ENCODE data around the gene SEPTIN7.

Gene SEPTIN7

GRCh38 chr7:35792472-35792871 is 8.4 kb upstream of the SEPTIN7 start:
- DNase-seq = no peak

- no peak for DNase-seq
These were observed 7.9 kb upstream of the SEPTIN7 start for GRCh38 chr7:35792873-35793489.

DNA sequence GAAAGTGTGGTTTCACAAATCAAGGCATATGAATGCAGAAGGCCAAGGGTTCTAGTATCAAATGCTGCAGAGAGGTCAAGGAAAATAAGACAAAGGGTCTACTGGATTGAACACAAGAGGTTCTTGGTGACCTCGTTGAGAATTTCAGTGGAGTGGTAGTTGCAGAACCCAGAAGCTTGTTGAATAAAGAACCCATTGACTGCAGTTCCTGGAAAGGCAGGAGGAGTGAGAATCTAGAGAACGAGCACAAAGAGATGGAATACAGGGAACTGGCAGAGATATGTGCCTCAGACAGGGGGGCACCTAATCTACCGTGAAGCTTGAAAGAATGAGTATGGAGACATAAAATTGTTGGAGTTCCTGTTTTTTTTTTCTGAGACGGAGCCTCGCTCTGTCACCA is 3.5 kb upstream of the SEPTIN7 start:
- DNase-seq = no peak

- peak; percentile 89 for DNase-seq
These were observed 775 bp upstream of the SEPTIN7 start for GRCh38 chr7:35799846-35800717.

DNA sequence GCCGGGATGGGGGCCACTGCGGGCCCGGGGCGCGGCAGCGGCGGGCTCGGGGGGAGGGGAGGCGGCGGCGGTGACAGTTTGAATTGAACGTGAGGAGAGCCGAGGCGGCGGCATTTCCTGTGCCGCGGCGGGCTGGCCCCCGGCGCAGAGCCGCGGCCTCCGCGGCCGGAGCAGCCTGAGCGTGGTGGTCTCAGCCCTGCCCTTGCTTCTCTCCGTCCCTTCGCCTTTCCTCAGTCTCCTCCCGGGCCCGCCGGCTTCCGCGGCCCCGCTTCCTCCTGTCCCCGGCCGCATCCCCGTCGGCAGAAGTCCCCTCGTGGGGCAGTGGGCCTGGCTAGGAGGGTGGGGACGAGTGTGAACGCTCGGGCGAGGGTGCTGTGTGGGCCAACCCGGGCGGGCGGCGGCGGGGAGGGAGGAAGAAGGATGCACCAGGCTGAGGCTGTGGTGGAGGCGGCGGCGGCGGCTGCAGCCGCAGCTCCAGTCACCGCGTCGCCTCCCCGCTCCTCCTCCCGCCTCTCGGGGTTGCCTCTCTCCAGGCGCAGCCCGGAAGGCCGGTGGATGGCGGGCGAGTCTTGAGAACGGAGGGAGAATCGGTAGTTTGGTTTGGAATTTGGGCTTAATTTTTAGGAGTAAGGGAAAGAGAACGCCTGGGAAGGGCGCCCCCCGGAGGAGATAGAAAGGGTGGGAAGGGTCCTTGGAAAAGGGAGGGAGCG is 690 bp downstream of the SEPTIN7 start:
- peak; percentile 81 for DNase-seq

DNA sequence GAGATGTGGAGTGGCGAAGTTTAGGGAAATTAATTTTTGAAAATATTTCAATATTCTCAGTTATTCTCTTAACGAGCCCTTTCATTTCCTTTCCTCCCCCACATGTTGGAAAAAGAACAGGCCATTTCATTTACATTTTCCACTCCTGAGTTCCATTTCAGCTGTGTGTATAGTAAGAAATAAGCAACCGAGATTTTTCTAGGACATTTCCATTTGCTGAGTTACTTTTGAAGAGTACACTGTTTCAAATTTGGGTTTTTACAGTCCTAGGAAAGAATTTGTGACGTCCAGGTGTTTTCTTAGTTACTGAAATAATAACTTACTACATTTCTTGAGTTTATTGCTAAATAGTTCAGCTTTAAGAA is 1.2 kb downstream of the SEPTIN7 start:
- DNase-seq = no peak

DNA sequence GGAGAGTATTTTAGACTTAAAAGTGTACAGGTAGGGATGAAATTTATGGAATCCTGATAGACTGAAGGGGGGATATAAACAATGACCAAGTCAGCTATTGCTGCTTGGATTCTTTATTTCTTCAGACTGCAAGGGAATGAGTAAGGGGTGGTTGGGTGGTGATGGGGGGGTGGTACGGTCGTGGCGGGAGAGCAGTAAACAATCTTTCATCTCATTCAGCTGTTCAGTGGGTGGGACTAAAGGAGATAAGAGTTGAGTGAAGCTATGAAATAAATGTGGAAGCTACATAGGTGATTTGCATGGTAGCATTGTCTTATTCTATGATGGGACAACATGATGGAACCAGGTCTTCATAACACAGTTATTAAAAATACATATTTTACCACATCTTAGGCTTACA is 1.8 kb downstream of the SEPTIN7 start:
- peak; percentile 18 for DNase-seq

DNA sequence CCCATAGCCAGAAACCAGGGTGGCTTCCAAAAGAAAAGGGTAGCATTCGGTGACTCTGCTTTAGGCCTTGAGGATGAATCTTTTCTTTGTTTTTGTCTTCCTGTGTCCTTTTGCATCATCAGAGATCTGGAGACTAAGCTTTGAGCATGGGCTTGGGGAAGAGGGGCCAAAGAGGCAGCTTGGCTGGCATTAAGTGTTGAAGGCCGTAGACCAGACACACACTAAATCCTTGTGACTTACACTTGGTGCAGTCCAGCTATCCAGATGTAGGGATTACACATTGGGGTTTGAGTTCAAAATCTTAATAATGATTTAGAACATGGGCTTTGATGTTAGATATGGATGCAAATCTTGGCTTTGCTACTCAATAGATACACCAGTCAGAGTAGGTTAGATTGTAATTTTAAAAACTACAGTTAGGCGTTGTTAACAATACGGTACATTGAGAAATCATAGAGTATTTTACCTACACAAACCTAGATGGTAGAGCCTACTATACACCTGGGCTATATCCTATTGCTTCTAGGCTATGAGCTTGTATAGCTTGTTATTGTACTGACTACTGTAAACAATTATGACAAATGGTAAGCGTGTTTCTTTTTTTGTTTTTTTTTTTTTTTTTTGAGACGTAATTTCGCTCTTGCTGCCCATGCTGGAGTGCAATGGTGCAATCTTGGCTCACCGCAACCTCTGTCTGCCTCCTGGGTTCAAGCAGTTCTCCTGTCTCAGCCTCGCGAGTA is 3.5 kb downstream of the SEPTIN7 start:
- no peak for DNase-seq

DNA sequence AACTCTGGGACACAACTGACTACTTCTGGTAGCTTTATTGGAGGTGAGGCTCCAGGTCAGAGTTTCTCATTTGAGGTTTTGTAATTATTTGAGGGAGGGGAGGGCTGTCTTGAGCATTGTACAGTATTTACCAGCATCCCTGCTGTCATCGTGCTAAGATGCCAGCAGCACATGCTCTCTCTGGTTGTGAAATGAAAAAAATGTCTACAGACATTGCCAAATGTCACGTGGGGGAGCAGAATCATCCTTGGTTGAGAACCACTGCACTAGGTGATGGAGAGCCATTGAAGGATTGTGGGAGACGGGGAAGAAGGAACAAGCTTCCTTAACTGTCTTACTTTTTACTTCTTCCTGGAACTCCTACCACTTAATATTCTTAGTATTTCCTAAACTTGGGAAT is 5.0 kb downstream of the SEPTIN7 start:
- no peak for DNase-seq

DNA sequence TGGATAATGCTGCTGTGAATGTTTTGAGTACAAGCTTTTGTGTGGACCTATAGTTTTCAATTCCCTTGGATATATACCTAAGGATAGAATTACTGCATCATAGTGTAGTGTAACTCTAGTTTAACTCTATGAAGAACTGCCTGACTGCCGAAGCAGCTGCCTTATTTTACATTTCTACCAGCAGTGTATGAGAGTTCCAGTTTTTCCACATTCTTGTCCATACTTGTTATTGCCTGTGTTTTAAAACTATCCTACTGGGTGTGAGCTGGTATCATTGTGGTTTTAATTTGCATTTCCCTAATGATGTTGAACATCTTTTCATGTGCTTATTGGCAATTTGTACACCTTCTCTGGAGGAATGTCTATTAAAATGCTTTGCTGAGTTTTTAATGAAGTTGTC is 15.7 kb downstream of the SEPTIN7 start:
- no peak for DNase-seq

GRCh38 chr7:35817181-35817580 is 16.3 kb downstream of the SEPTIN7 start:
- no peak for DNase-seq

DNA sequence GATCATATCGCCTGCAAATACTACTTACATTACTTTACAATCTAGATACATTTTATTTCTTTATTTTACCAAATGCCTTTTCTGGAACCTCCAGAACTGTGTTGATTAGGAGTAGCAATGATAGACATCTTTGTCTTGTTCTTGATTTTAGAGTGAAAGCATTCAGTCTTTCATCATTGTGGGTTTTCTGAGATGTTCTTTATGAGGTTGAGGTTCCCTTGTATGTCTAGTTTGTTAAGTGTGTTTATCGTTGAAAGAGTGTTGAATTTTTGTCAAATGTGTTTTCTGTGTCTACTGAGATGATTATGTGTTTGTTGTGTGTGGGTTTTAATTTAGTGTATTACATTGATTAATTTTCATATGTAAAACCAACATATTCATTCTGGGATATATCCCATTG is 17.1 kb downstream of the SEPTIN7 start:
- DNase-seq = no peak

GRCh38 chr7:35818513-35818912 is 17.7 kb downstream of the SEPTIN7 start:
- no peak for DNase-seq

DNA sequence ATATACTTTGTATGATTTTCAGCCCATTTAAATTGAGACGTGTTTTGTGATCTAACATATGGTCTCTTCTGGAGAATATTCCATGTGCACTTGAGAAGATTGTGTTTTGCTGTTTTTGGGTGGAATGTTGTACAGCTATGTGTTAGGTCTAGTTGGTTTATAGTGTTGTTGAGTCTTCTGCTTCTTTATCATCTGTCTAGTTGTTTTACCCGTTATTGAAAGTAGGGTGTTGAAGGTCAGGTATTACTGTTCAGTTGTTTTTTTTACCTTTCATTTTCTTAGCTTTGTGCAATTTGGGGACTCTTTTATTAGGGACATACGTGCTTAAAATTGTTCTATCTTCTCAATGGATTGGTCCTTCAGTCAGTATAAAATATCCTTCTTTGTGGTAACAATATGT is 18.5 kb downstream of the SEPTIN7 start:
- no peak for DNase-seq

DNA sequence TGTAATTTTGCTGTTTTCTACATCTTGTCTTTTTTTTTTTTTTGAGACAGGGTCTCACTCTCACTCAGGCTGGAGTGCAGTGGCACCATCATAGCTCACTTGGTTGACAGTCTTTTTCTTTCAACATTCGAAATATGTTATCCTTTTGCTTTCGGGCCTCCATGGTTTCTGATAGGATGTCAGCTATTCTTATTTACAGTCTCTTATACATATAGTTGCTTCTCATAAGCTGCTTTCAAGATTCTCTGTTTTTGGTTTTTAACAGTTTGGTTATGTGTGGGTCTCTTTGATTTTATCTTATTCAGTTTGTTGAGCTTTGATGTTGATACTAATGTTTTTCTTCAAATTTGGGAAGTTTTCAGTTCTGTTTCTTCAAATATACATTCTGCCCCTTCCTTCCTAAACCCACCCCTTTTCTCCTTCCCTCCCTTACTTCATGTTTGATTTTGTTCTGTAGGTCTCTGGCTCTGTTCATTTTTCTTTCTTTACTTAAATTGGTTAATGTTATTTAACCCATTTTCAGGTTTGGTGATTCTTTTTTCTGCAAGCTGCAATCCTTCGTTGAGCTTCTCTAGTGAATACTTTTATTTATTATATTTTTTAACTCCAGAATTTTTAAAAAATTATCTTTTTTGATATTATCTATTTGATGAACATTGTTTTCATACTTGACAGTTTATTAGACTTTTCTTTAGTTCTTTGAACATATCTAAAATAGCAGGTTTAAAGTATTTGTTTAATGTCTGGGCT is 19.3 kb downstream of the SEPTIN7 start:
- no peak for DNase-seq

GRCh38 chr7:35820858-35821257 is 20.0 kb downstream of the SEPTIN7 start:
- DNase-seq = no peak

GRCh38 chr7:35823440-35823839 is 22.6 kb downstream of the SEPTIN7 start:
- DNase-seq = no peak

DNA sequence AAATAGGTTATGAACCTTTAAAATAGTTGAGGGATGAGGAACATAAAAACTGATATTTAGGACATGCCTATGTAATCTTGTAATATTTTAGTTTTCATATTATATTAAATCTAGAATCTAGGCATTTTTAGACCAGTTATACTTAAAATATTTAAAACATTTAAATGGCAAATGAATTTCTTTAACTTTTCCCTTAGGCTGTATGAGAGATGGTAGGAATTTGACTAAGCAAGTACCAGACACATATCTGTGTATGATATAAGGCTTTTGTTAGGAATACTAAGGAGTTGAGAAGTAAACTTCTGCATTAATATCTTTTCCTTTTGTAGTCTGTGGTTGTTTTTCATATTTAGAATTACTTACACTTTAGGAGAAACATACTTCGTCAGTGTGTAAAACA is 25.1 kb downstream of the SEPTIN7 start:
- DNase-seq = no peak

- no peak for DNase-seq
These were observed 25.9 kb downstream of the SEPTIN7 start for GRCh38 chr7:35826751-35827150.

- DNase-seq = no peak
These were observed 28.0 kb downstream of the SEPTIN7 start for GRCh38 chr7:35828817-35829216.

- no peak for DNase-seq
These were observed 30.4 kb downstream of the SEPTIN7 start for GRCh38 chr7:35831208-35831607.
